ENCODE data around the gene BTBD9.

- TF ChIP-seq POLR2AphosphoS5 (IDR thresholded peaks at IDR 0.05; ENCODE audit: low read depth, low read length) (no peak), POLR2A (IDR thresholded peaks at IDR 0.05; ENCODE audit: low read depth, low read length) (no peak), TAF1 (IDR thresholded peaks at IDR 0.05; ENCODE audit: borderline replicate concordance, low read depth, low read length) (no peak)
These were observed 505.0 kb downstream of the BTBD9 start for GRCh38 chr6:38134704-38135088.
